ENCODE measurements around the gene MRPL52.
"Not testable (repeated sequence)": the region's sequence is repeated elsewhere in the genome, so short reads cannot be mapped to it uniquely, and the experiment has no call there.

DNA sequence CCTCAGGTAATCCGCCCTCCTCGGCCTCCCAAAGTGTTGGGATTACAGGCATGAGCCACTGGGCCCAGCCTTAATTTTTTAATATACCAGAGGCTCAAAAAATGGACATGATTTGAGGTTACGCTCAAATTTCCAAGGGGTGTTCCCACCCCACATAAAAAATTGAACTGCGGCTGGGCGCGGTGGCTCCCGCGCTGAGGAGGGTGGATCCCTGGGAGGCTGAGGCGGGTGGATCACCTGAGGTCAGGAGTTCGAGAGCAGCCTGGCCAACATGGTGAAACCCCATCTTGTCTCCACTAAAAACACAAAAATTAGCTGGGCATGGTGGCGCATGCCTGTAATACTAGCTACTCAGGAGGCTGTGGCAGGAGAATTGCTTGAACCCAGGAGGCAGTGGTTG, 24.6 kb downstream of the MRPL52 start:
- TF ChIP-seq, protein P1, sequence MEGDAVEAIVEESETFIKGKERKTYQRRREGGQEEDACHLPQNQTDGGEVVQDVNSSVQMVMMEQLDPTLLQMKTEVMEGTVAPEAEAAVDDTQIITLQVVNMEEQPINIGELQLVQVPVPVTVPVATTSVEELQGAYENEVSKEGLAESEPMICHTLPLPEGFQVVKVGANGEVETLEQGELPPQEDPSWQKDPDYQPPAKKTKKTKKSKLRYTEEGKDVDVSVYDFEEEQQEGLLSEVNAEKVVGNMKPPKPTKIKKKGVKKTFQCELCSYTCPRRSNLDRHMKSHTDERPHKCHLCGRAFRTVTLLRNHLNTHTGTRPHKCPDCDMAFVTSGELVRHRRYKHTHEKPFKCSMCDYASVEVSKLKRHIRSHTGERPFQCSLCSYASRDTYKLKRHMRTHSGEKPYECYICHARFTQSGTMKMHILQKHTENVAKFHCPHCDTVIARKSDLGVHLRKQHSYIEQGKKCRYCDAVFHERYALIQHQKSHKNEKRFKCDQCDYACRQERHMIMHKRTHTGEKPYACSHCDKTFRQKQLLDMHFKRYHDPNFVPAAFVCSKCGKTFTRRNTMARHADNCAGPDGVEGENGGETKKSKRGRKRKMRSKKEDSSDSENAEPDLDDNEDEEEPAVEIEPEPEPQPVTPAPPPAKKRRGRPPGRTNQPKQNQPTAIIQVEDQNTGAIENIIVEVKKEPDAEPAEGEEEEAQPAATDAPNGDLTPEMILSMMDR (IDR thresholded peaks at IDR 0.05; ENCODE audit: insufficient read depth, low read depth, low read length), result not testable (repeated sequence)
- not testable (repeated sequence) for TF ChIP-seq EZH2 (IDR thresholded peaks at IDR 0.05; ENCODE audit: insufficient read depth, low read length)

All from astrocyte (in vitro differentiated cells and primary cell).